A673 (cell line): Measurements from ENCODE around the gene ANKS1B.

ENCODE experiments used
- CTCF ChIP-seq: fragments of 300-800, 200-600 bp; sonication (generic); conservative IDR thresholded peaks from 2 replicates; pipeline ENCODE4 v1.5.1; 2017; ENCODE audit warnings: low read depth, mild to moderate bottlenecking, antibody characterized with exemption, low read length, moderate library complexity, mixed read lengths
- EZH2 ChIP-seq: fragments of 200-600 bp; sonication (generic); IDR thresholded peaks from 2 replicates; pipeline ENCODE4 v1.6.1; 2017; ENCODE audit warnings: borderline replicate concordance, low read depth, mild to moderate bottlenecking, mixed read lengths, antibody characterized with exemption, low read length; ENCODE audit not compliant: poor library complexity, severe bottlenecking

- no peak for TF ChIP-seq CTCF
- no peak for TF ChIP-seq EZH2
Measured at GRCh38 chr12:99680276-99680675, 304.5 kb downstream of the ANKS1B start.
